ENCODE data around the gene PCSK9. TPM values are rescaled to one million over a fixed set of nuclear protein-coding genes. Genes with fewer than 3 reads are reported as not detected.

Gene PCSK9
- total RNA-seq, 4 donors from 2014 or later: 0.44 to 4.3 (median 2.5) TPM

Other genes with a start within 250 kb of the PCSK9 start
- gene TTC22, start 238.2 kb upstream of the PCSK9 start, total RNA-seq: not detected
- gene DHCR24, start 152.4 kb upstream of the PCSK9 start, total RNA-seq: 100 to 1,000 TPM; 148 to 231 (median 219) TPM
- gene TMEM61, start 58.9 kb upstream of the PCSK9 start, total RNA-seq: under 1 TPM in 1 of 4 donors, not detected in 3; 0.84 TPM
- not detected for gene BSND, start 40.6 kb upstream of the PCSK9 start, total RNA-seq
- 10 to 100 TPM; 46.8 to 63.8 (median 55.7) TPM for gene USP24, start 175.8 kb downstream of the PCSK9 start, total RNA-seq